ENCODE data around the gene EFNA3.

GRCh38 chr1:155133799-155134281 lies 55.2 kb downstream of the EFNA3 start:
- TF ChIP-seq CTCF (conservative IDR thresholded peaks at IDR 0.05; ENCODE audit: low read depth, low read length) (no peak), RAD21 (IDR thresholded peaks at IDR 0.05; ENCODE audit: low read length) (no peak)
